Measurements from ENCODE around the gene RASAL1.

RASAL1 gene

DNA sequence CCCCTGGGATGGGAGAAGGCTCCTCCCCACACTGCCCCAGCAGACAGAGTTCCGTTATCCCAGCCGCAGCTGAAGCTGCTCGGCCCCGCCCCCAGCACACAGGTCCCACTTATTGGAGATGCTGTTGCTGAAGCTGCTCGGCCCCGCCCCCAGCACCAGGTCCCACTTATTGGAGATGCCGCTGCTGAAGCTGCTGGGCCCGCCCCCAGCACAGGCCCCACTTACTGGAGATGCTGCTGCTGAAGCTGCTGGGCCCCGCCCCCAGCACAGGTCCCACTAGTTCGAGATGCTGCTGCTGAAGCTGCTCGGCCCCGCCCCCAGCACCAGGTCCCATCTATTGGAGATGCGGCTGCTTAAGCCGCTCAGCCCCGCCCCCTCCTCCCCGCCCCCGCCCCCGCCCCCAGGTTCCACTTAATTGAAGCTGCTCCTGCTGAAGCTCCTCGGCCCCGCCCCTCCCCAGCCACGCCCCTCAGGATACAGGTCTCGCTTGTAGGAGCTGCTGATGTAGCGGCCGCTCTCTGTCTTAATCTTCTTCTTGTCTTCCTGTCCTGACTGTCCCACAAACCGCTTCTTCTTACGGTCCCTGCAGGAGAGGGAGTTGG is 26.0 kb upstream of the RASAL1 start:
- H3K4me3 ChIP-seq (ENCODE audit: low read depth, low read length): no peak overlapping the region
- no peak for TF ChIP-seq CTCF (IDR thresholded peaks at IDR 0.05; ENCODE audit: low read depth, low read length)

DNA sequence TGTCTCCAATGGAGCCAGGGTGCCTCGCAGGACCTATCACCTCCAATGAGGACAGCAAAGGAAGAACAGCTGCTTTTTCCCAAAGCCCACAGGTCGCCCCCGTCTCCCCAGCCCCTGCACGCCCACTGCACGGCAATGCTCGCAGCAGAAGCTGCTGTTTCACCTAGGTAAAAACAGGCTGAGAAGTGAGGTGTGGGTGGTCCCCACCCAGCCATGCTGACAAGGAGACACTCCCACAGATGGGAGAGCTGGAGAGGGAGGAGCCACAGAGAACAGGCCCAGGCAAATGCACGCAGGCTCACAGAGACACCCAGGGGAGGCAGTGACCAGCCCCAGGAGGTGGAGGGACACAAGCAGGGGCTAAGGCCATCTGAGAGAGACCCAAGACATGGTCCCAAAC is 24.4 kb upstream of the RASAL1 start:
- TF ChIP-seq CTCF (IDR thresholded peaks at IDR 0.05; ENCODE audit: low read depth, low read length): no peak
- no peak overlapping the region for H3K4me3 ChIP-seq (ENCODE audit: low read depth, low read length)

DNA sequence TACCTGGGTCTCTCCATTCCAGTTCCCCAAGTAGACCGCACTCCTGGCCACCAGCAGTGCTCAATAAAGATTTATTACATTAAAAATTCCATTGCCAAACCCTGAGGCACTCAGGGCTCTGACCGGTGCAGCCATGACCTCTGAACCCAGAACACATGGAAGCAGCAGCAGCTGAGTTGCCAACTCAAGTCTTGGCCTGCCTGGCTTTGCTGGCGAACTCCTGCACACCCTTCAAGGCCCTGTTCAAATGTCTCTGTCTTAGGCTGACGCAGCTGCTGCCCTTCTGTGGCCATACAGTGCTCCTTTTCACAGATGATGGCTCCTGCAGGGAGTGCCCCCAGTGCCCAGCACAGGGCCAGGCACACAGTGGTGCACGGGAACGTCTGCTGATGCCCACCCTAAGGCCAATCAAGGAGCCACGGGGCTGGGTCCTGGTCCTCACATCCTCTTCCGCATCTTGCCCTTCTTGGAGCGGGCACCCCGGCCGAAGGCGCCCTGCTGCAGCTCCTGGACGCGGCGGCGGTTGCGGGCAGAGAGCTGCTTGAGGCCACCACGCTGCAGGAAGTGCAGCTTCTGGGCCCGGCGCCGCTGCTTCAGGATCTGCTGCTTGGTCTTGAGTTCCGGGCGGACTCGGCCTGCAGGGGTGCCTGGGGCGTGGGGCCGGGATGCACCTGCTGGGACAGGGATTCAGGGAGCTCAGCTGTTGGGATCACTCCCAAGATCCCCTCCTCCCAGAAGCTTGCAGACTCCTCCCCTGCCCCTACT is 23.1 kb upstream of the RASAL1 start:
- TF ChIP-seq CTCF (IDR thresholded peaks at IDR 0.05; ENCODE audit: low read depth, low read length): no peak
- H3K4me3 ChIP-seq (ENCODE audit: low read depth, low read length): no peak overlapping the region

GRCh38 chr12:113157218-113157859 is 21.8 kb upstream of the RASAL1 start:
- no peak for TF ChIP-seq CTCF (IDR thresholded peaks at IDR 0.05; ENCODE audit: low read depth, low read length)

GRCh38 chr12:113155646-113156045 is 20.1 kb upstream of the RASAL1 start:
- TF ChIP-seq CTCF (IDR thresholded peaks at IDR 0.05; ENCODE audit: low read depth, low read length): no peak
- H3K4me3 ChIP-seq (ENCODE audit: low read depth, low read length): no peak overlapping the region

More at GRCh38 chr12:113157218-113157859, 21.8 kb upstream of the RASAL1 start:
- no peak overlapping the region for H3K4me3 ChIP-seq (ENCODE audit: low read depth, low read length)

GRCh38 chr12:113155060-113155459 is 19.5 kb upstream of the RASAL1 start:
- H3K4me3 ChIP-seq (ENCODE audit: low read depth, low read length): no peak overlapping the region
- no peak for TF ChIP-seq CTCF (IDR thresholded peaks at IDR 0.05; ENCODE audit: low read depth, low read length)

All from WI38 (cell line).